Esophagus (tissue), 2 donors: Measurements from ENCODE around the gene MUC2. TPM values are rescaled to one million over a fixed set of nuclear protein-coding genes. Genes with fewer than 3 reads are reported as not detected.

Experiments
- H3K27ac ChIP-seq, 2 donors: one replicate each; pipeline ENCODE4 v1.5.1; 2013; ENCODE audit warnings: low read depth in 2 of 2, mild to moderate bottlenecking in 2 of 2, inconsistent platforms in 1 of 2, low read length in 1 of 2, moderate library complexity in 1 of 2
- H3K27me3 ChIP-seq, 2 donors: one replicate each; pipeline ENCODE4 v1.6.1; 2013; ENCODE audit warnings: low read length in 2 of 2, control low read depth in 1 of 2, mild to moderate bottlenecking in 1 of 2; ENCODE audit not compliant: insufficient read depth in 2 of 2, control insufficient read depth in 1 of 2
- H3K36me3 ChIP-seq, 2 donors: one replicate each; pipeline ENCODE4 v1.6.1; 2013; ENCODE audit warnings: low read length in 1 of 2; ENCODE audit not compliant: control insufficient read depth in 2 of 2, insufficient read depth in 2 of 2
- H3K4me1 ChIP-seq, 2 donors: one replicate each; pipeline ENCODE4 v1.6.1; 2013; ENCODE audit warnings: low read length in 1 of 2; ENCODE audit not compliant: control insufficient read depth in 2 of 2, insufficient read depth in 2 of 2
- H3K4me3 ChIP-seq, 2 donors: one replicate each; pipeline ENCODE4 v1.5.1; 2013; ENCODE audit warnings: low read length in 2 of 2, mild to moderate bottlenecking in 2 of 2, low read depth in 1 of 2, moderate library complexity in 1 of 2
- H3K9me3 ChIP-seq, 2 donors: one replicate each; pipeline ENCODE4 v1.6.1; 2013; ENCODE audit warnings: mild to moderate bottlenecking in 2 of 2, low read depth in 1 of 2, low read length in 1 of 2, moderate library complexity in 1 of 2; ENCODE audit not compliant: control insufficient read depth in 2 of 2, insufficient read depth in 1 of 2
- WGBS, 2 donors: extraction: QIAGEN DNeasy Blood & Tissue Kit; methylation state at CpG; one replicate each; pipeline ENCODE4 v1.1.7; 2013; 5-methylcytosine and 5-hydroxymethylcytosine counted together
- polyA plus RNA-seq, 2 donors: library from polyadenylated mRNA; stranded (reverse); fragments of 200-250 nt; gene quantifications; one replicate each; pipeline ENCODE4 v1.2.3, GENCODE V29; 2013
- donor health status: healthy with polysubstance abuse.
- donor health status: Bipolar disorder and iron deficiency.

MUC2 gene
- polyA plus RNA-seq, 2 donors, result 0.04 TPM; not detected in 1

DNA sequence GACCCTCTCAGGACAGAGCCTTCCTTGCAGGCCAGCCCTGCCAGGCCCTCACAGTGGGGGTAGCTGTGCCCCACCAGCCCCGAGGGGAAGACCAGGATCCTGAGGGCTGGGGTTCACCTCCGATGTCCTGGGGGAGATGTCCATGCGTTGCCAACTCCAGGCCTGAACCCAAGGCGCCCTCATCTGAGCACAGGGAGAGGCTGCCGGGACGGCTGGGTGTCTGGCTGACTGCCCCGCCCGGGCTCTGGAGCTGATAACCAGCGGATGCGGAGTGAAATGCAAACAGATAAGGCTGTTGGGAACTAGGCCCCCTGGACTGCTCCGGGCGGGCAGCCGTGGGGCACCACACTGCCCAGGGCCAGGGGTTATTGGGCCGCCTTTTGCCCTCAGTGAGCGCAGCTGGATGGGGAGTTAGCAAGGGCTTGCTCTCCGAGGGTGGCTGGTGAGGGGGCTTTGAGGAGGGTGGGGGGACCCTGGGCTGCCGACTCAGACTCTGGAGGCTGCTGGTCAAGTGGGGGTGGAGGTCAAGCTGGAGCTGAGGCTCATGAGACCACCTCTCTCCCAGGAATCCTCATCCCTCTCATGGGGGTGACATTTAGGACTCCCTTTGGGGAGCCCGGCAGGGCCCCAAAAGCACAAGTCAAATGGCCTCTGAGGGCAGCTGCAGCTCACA lies 32.6 kb upstream of the MUC2 start:
- 52% methylated on average over 18 of the region's 18 CpGs for WGBS, 2 donors
- Histone ChIP-seq H3K4me1 (no peaks in the 10 kb centered on the region), H3K36me3 (no peaks in the 10 kb centered on the region), H3K9me3 (no peaks in the 10 kb centered on the region), H3K27me3 (peaks cover 0 to 1% of the 10 kb centered on the region in 2 donors), H3K4me3 (no peak overlapping the region), H3K27ac (no peak overlapping the region)

DNA sequence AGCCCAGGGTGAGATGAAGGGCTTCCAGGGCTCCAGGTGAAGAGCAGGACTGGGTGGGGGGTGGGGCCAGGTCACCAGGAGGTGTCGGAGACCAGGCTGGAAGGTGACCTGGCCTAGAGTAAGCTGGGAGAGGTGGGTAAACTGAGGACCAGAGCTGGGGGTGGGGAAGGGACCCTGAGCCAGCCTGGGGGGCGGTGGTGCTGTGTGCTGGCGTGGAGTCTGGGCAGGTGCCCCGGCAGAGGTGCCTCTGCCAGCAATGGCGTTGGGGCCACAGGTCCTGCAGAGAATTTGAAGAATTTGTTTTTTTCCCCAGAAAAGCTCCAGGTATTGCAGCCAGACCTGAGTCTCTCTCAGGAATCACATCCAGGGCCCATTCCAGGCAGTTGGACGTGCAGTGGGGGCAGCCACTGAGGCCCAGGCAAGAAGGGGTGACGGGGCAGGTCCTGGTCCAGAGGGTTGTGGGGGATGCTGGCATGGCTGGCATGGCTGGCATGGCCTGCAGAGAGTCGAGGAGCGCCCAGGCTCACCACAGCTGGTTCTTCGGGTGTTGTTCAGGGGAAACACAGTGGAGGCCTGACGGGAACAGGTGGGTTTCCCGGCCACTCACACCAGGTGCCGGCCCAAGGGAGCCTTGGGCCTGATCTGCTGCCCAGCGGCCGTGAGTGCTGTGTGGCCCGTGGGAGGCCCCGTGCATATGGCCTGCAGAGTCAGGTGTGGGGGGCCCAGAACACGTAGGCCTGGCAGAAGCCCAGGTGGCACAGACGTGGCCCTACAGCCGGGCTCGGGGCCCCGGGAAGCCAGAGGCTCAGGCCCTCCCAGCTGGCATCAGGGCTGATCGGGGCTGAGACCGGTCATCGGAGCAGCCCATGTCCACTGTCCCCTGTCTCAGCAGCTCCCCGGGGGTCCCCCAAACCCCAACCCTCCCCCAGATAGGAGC lies 31.8 kb upstream of the MUC2 start:
- H3K27ac ChIP-seq, result no peak overlapping the region
- no peaks in the 10 kb centered on the region for H3K9me3 ChIP-seq
- no peaks in the 10 kb centered on the region for H3K4me1 ChIP-seq
- H3K27me3 ChIP-seq, result no peaks in the 10 kb centered on the region
- H3K36me3 ChIP-seq, result no peaks in the 10 kb centered on the region
- no peak overlapping the region for H3K4me3 ChIP-seq
- WGBS, 2 donors, result 83 to 86% methylated on average over 26 of the region's 26 CpGs

DNA sequence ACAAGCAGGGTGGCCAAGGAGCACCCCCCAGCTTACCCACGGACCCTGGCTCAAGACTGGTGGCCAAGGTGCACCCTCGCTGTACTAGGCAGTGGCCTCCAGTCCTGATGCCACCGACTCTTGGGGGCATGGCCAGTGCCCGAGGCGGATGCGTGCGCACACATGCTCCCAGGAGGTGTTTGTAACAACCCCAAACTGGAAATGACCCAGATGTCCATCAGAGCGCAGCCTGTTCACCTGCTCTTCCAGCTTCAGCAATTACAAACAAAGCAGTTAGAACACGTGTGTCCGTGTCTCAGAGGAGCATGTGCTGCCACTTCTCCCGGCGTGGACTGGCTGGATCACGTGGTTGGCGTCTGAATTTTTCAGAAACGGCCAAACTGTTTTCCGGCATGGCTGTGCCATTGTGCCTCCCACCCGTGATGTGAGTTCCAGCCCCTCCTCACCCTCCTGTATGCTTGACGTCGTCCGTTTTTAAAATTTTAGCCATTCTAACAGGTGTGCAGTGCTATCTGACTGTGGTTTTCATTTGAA lies 31.0 kb upstream of the MUC2 start:
- H3K4me3 ChIP-seq, result no peak overlapping the region
- no peaks in the 10 kb centered on the region for H3K36me3 ChIP-seq
- WGBS, 2 donors, result 64 to 81% methylated on average over 20 of the region's 20 CpGs
- H3K27me3 ChIP-seq, result no peaks in the 10 kb centered on the region
- no peak overlapping the region for H3K27ac ChIP-seq
- no peaks in the 10 kb centered on the region for H3K9me3 ChIP-seq
- no peaks in the 10 kb centered on the region for H3K4me1 ChIP-seq

DNA sequence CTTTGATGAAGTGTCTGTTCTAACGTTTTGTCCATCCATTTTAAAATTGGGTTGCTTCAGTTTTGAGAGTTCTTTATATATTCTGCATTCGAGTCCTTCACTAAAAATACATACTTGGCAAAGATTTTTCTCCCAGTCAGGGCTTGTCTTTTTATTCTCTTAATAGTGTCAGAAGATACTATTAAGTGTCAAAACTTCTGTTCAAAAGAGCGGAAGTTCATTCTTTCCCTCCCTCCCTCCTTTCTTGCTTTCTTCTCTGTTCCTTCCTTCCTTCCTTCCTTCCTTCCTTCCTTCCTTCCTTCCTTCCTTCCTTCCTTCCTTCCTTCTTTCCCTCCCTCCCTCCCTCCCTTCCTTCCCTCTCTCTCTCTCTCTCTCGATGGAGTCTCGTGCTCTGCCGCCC lies 30.5 kb upstream of the MUC2 start:
- Histone ChIP-seq H3K36me3 (no peaks in the 10 kb centered on the region), H3K4me1 (no peaks in the 10 kb centered on the region), H3K27ac (no peak overlapping the region), H3K27me3 (peaks cover 0 to 3% of the 10 kb centered on the region in 2 donors), H3K9me3 (no peaks in the 10 kb centered on the region), H3K4me3 (no peak overlapping the region)
- 57 to 71% methylated on average over 4 to 6 of the region's 6 CpGs for WGBS, 2 donors

GRCh38 chr11:1047595-1048156 lies 27.0 kb upstream of the MUC2 start:
- 61 to 63% methylated on average over 22 of the region's 22 CpGs for whole genome bisulfite sequencing, 2 donors
- Histone ChIP-seq H3K9me3 (no peaks in the 10 kb centered on the region), H3K27me3 (peaks cover 0 to 3% of the 10 kb centered on the region in 2 donors)

DNA sequence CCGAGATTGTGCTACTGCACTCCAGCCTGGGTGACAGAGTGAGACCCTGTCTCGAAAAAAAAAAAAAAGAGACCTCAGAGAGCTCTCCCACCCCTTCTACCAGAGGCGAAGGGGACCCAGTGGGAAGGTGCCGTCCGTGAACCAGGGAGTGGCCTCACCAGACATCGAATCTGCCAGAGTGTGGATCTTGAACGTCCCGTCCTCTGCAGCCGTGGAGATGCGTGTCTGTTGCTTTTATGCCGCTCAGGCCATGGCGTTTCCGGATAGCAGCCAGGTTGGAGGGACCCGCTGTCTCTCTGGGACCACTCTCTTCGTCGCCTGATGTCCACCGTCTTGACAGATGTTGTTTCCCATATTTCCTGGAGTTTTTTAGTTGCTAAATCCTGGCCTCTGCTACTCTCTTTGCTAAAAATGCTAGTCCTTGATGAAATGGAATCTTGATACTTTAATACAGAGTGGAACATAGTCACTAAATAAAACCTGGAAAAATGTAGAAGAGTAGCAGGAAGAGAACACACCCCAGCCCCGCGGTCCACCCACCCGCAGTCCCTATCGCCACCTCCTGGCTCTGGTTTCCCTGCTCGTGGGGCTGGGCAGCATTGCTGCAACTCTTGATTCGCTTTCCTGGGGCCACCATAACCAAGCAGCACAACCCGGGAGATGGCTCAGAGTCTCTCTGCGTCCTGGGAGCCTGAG lies 26.2 kb upstream of the MUC2 start:
- Histone ChIP-seq H3K9me3 (no peaks in the 10 kb centered on the region), H3K4me1 (peaks cover 0 to 7% of the 10 kb centered on the region in 2 donors), H3K27ac (no peak overlapping the region), H3K4me3 (no peak overlapping the region), H3K36me3 (no peaks in the 10 kb centered on the region), H3K27me3 (peaks cover 0 to 3% of the 10 kb centered on the region in 2 donors)
- 69 to 78% methylated on average over 25 of the region's 25 CpGs for WGBS, 2 donors

More at GRCh38 chr11:1047595-1048156, 27.0 kb upstream of the MUC2 start:
- H3K27ac ChIP-seq, result no peak overlapping the region
- no peaks in the 10 kb centered on the region for H3K36me3 ChIP-seq
- no peak overlapping the region for H3K4me3 ChIP-seq
- peaks cover 0 to 7% of the 10 kb centered on the region in 2 donors for H3K4me1 ChIP-seq

GRCh38 chr11:1049071-1049405 lies 25.6 kb upstream of the MUC2 start:
- peaks cover 0 to 3% of the 10 kb centered on the region in 2 donors for H3K27me3 ChIP-seq

DNA sequence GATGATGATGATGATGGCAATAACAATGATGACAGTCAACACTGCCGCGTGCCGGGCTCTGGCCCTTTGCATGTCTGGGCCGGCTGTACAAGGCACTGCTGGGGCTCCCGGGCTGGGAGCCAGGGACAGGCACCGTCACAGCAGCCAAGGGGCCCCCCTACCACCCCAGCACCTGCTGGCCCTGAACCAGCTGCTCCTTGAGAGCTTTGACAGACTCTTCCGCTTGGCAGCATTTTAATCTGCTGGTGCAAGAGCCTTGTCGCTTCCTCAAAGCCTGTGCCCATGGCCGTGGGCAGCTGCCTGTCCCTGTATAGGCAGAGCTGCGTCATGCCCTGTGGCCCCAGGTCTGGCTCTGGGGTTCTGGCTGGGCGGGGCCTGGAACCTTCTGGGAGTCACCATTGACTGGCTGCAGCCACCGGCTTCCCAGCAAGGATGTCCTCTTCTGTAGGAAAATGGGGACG lies 25.2 kb upstream of the MUC2 start:
- no peaks in the 10 kb centered on the region for H3K36me3 ChIP-seq
- no peak overlapping the region for H3K4me3 ChIP-seq
- peaks cover 0 to 3% of the 10 kb centered on the region in 2 donors for H3K27me3 ChIP-seq
- 40 to 44% methylated on average over 13 of the region's 13 CpGs for WGBS, 2 donors
- no peak overlapping the region for H3K27ac ChIP-seq
- peaks cover 0 to 7% of the 10 kb centered on the region in 2 donors for H3K4me1 ChIP-seq
- no peaks in the 10 kb centered on the region for H3K9me3 ChIP-seq

More at GRCh38 chr11:1049071-1049405, 25.6 kb upstream of the MUC2 start:
- Histone ChIP-seq H3K4me3 (no peak overlapping the region), H3K9me3 (no peaks in the 10 kb centered on the region), H3K27ac (no peak overlapping the region), H3K4me1 (peaks cover 0 to 7% of the 10 kb centered on the region in 2 donors), H3K36me3 (no peaks in the 10 kb centered on the region)
- 78 to 84% methylated on average over 6 of the region's 6 CpGs for WGBS, 2 donors
